Panc1 (cell line): ENCODE measurements around the gene TRNP1. TPM values are rescaled to one million over a fixed set of nuclear protein-coding genes. Genes with fewer than 3 reads are reported as not detected.

Source experiments
- ATAC-seq: fragments of 200-7000 bp; cut with Tn5 transposase; 2 replicates; pipeline ENCODE4 v1.9.1; 2020; ENCODE audit warnings: mild to moderate bottlenecking, moderate library complexity
- BruUV-seq: library from RNA; stranded (reverse); fragments of 400-500 nt; replicated peaks from 2 replicates; lab custom pipeline; 2021; lab: Mats Ljungman, UMichigan
- CTCF ChIA-PET: fragments of 300-600 bp; sonication (Branson Sonifier 250); formaldehyde crosslinking; loops from one replicate; lab custom pipeline; 2022; ENCODE audit warnings: antibody characterized with exemption; lab: Charles Lee
- POLR2A ChIA-PET: fragments of 300-600 bp; sonication (Branson Sonifier 250); formaldehyde crosslinking; loops from one replicate; lab custom pipeline; 2022; ENCODE audit warnings: antibody characterized with exemption; lab: Charles Lee
- DNase-seq: peaks from one replicate; pipeline ENCODE4 v3.0.0-alpha.2; 2010; ENCODE audit warnings: low read depth, low spot score
- H3K27ac ChIP-seq: 2 replicates; pipeline ENCODE4 v1.5.1; 2011; ENCODE audit warnings: mild to moderate bottlenecking, low read length, inconsistent platforms
- H3K27me3 ChIP-seq: fragments of 200-500 bp; sonication (Bioruptor generic); 2 replicates; pipeline ENCODE4 v1.6.0; 2014; ENCODE audit warnings: low read length, inconsistent platforms; ENCODE audit not compliant: control insufficient read depth, insufficient read depth
- H3K36me3 ChIP-seq: fragments of 200-500 bp; sonication (Bioruptor generic); 2 replicates; pipeline ENCODE4 v1.5.1; 2014; ENCODE audit warnings: inconsistent platforms, mild to moderate bottlenecking, low read length, moderate library complexity; ENCODE audit not compliant: control insufficient read depth, insufficient read depth
- H3K4me1 ChIP-seq: 2 replicates; pipeline ENCODE4 v1.5.1; 2011; ENCODE audit warnings: inconsistent platforms, mild to moderate bottlenecking, low read length, moderate library complexity; ENCODE audit not compliant: control insufficient read depth, insufficient read depth
- H3K4me3 ChIP-seq, 2 experiments: 2 replicates each; pipeline ENCODE4 v1.5.1; 2011 to 2012; ENCODE audit warnings: low read depth in 2 of 2, low read length in 2 of 2, mild to moderate bottlenecking in 2 of 2, inconsistent platforms in 1 of 2, moderate library complexity in 1 of 2
- H3K9me3 ChIP-seq: fragments of 200-500 bp; sonication (Bioruptor generic); 2 replicates; pipeline ENCODE4 v1.5.1; 2014; ENCODE audit warnings: low read depth, mild to moderate bottlenecking, inconsistent platforms, low read length, moderate library complexity; ENCODE audit not compliant: control insufficient read depth, insufficient read depth
- POLR2AphosphoS5 ChIP-seq: IDR thresholded peaks from 2 replicates; pipeline ENCODE4 v1.6.1; 2012; ENCODE audit warnings: mild to moderate bottlenecking, low read depth, low read length, moderate library complexity
- SIN3A ChIP-seq: IDR thresholded peaks from 2 replicates; pipeline ENCODE4 v1.6.1; 2012; ENCODE audit warnings: low read depth, mild to moderate bottlenecking, low read length, moderate library complexity, borderline replicate concordance; ENCODE audit not compliant: insufficient read depth
- TCF7L2 ChIP-seq: IDR thresholded peaks from 2 replicates; pipeline ENCODE4 v1.6.1; 2011; ENCODE audit warnings: mild to moderate bottlenecking, low read depth, low read length, inconsistent platforms
- in situ Hi-C: cut with HindIII; loops from 2 replicates; pipeline ENCODE4 v1.10.0; 2016; ENCODE audit warnings: low sequenced_read_pairs, low pct_unique_long_range_greater_than_20kb
- intact Hi-C: fragments of 100-400 bp; cut with micrococcal nuclease; formaldehyde crosslinking; loops from one replicate; pipeline ENCODE4 v1.10.0; 2022; ENCODE audit not compliant: unreplicated experiment
- total RNA-seq: library from RNA; stranded (reverse); gene quantifications from one replicate; pipeline ENCODE4 v1.2.1, GENCODE V29; 2021; ENCODE audit not compliant: unreplicated experiment
- TF ChIP-seq, protein P1 (sequence below), 2 experiments: IDR thresholded peaks; 2 replicates each; pipeline ENCODE4 v1.6.1; 2011 to 2012; ENCODE audit warnings: low read depth in 2 of 2, control low read depth in 1 of 2, low read length in 1 of 2, mild to moderate bottlenecking in 1 of 2, moderate library complexity in 1 of 2; ENCODE audit not compliant: insufficient read depth in 1 of 2
- TF ChIP-seq, protein P2 (sequence below): fragments of 450-650 bp; IDR thresholded peaks from 2 replicates; pipeline ENCODE4 v1.5.1; 2017; ENCODE audit warnings: mild to moderate bottlenecking

Gene TRNP1
- total RNA-seq, 1 experiment from 2014 or later, result 81.2 TPM

GRCh38 chr1:26981146-26981846 lies 12.2 kb upstream of the TRNP1 start:
- DNase-seq (no peak), ATAC-seq (no peak)
- no TSS peak for BruUV-seq
- no peaks in the 10 kb centered on the region for H3K36me3 ChIP-seq
- TF ChIP-seq POLR2AphosphoS5 (no peak), TCF7L2 (no peak), SIN3A (no peak)
- TF ChIP-seq, protein P1, sequence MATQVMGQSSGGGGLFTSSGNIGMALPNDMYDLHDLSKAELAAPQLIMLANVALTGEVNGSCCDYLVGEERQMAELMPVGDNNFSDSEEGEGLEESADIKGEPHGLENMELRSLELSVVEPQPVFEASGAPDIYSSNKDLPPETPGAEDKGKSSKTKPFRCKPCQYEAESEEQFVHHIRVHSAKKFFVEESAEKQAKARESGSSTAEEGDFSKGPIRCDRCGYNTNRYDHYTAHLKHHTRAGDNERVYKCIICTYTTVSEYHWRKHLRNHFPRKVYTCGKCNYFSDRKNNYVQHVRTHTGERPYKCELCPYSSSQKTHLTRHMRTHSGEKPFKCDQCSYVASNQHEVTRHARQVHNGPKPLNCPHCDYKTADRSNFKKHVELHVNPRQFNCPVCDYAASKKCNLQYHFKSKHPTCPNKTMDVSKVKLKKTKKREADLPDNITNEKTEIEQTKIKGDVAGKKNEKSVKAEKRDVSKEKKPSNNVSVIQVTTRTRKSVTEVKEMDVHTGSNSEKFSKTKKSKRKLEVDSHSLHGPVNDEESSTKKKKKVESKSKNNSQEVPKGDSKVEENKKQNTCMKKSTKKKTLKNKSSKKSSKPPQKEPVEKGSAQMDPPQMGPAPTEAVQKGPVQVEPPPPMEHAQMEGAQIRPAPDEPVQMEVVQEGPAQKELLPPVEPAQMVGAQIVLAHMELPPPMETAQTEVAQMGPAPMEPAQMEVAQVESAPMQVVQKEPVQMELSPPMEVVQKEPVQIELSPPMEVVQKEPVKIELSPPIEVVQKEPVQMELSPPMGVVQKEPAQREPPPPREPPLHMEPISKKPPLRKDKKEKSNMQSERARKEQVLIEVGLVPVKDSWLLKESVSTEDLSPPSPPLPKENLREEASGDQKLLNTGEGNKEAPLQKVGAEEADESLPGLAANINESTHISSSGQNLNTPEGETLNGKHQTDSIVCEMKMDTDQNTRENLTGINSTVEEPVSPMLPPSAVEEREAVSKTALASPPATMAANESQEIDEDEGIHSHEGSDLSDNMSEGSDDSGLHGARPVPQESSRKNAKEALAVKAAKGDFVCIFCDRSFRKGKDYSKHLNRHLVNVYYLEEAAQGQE (IDR thresholded peaks at IDR 0.05; ENCODE audit: insufficient read depth in 1 of 2, low read depth in 2 of 2, low read length in 1 of 2), result no peak
- TF ChIP-seq, protein P2, sequence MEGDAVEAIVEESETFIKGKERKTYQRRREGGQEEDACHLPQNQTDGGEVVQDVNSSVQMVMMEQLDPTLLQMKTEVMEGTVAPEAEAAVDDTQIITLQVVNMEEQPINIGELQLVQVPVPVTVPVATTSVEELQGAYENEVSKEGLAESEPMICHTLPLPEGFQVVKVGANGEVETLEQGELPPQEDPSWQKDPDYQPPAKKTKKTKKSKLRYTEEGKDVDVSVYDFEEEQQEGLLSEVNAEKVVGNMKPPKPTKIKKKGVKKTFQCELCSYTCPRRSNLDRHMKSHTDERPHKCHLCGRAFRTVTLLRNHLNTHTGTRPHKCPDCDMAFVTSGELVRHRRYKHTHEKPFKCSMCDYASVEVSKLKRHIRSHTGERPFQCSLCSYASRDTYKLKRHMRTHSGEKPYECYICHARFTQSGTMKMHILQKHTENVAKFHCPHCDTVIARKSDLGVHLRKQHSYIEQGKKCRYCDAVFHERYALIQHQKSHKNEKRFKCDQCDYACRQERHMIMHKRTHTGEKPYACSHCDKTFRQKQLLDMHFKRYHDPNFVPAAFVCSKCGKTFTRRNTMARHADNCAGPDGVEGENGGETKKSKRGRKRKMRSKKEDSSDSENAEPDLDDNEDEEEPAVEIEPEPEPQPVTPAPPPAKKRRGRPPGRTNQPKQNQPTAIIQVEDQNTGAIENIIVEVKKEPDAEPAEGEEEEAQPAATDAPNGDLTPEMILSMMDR, result no peak
- CTCF ChIA-PET, result no interaction called here
- H3K4me3 ChIP-seq, result no peak overlapping the region
- intact Hi-C loops (no loop called here), in situ Hi-C loops (no loop called here)
- H3K27me3 ChIP-seq, result no peaks in the 10 kb centered on the region
- no peaks in the 10 kb centered on the region for H3K9me3 ChIP-seq
- H3K4me1 ChIP-seq, result no peaks in the 10 kb centered on the region
- POLR2A ChIA-PET, result no interaction called here
- no peak overlapping the region for H3K27ac ChIP-seq

- ChIA-PET POLR2A (interaction anchor here (0.7 kb wide), 1 partner anchor 14 kb away, joined by 3 read pairs; no protein-coding TSS in a partner anchor), CTCF (no interaction called here)
- no peaks in the 10 kb centered on the region for H3K4me1 ChIP-seq
- no peaks in the 10 kb centered on the region for H3K27me3 ChIP-seq
- no peak for TF ChIP-seq POLR2AphosphoS5
- TF ChIP-seq, protein P1 (IDR thresholded peaks at IDR 0.05; ENCODE audit: insufficient read depth in 1 of 2, low read depth in 2 of 2, low read length in 1 of 2), result no peak
- TF ChIP-seq, protein P2, result no peak
- no peak for TF ChIP-seq TCF7L2
- no peak for TF ChIP-seq SIN3A
- BruUV-seq, result no TSS peak
- no peak overlapping the region for H3K4me3 ChIP-seq
- no peak for ATAC-seq
- no peak overlapping the region for H3K27ac ChIP-seq
- in situ Hi-C loops, result no loop called here
- intact Hi-C loops, result no loop called here
- no peaks in the 10 kb centered on the region for H3K9me3 ChIP-seq
- DNase-seq, result no peak
- H3K36me3 ChIP-seq, result no peaks in the 10 kb centered on the region
These were observed 9.6 kb upstream of the TRNP1 start for GRCh38 chr1:26983863-26984262.
